Measurements from ENCODE around the gene NLRC5. TPM values are rescaled to one million over a fixed set of nuclear protein-coding genes. Genes with fewer than 3 reads are reported as not detected.

Gene NLRC5
- total RNA-seq, 1 experiment from 2014 or later, result 29.7 TPM

- no TSS peak for BruUV-seq (replicated peaks)
- POLR2A ChIA-PET (ENCODE audit: unreplicated experiment), result no interaction called here
- no peaks in the 10 kb centered on the region for H3F3A ChIP-seq (ENCODE audit: insufficient read depth, low read depth)
- no peaks in the 10 kb centered on the region for H4K20me1 ChIP-seq (ENCODE audit: insufficient read depth)
- no peaks in the 10 kb centered on the region for H3K9me2 ChIP-seq (ENCODE audit: insufficient read depth)
- CTCF ChIA-PET, result interaction anchor here (0.6 to 0.7 kb wide), 2 partner anchors 159 to 596 kb away, joined by 5 to 9 read pairs; no protein-coding TSS in a partner anchor
- intact Hi-C loops (cut with micrococcal nuclease; ENCODE audit: unreplicated experiment), result no loop called here
- H3K79me2 ChIP-seq (ENCODE audit: low read depth), result no peaks in the 10 kb centered on the region
- no peak overlapping the region for H3K4me2 ChIP-seq
- H3K36me3 ChIP-seq (ENCODE audit: low read depth), result no peaks in the 10 kb centered on the region
- TF ChIP-seq EZH2 (IDR thresholded peaks at IDR 0.05; ENCODE audit: low read depth), result no peak
- TF ChIP-seq CTCF (conservative IDR thresholded peaks at IDR 0.05), result no peak
- H3K27ac ChIP-seq, result no peak overlapping the region
- no peak overlapping the region for H3K4me3 ChIP-seq
- no peaks in the 10 kb centered on the region for H3K4me1 ChIP-seq (replicated peaks; ENCODE audit: insufficient read depth)
- no peak overlapping the region for H2AFZ ChIP-seq
- no peak for DNase-seq
- no peaks in the 10 kb centered on the region for H3K9me3 ChIP-seq (ENCODE audit: insufficient read depth, low read depth)
- H3K27me3 ChIP-seq (ENCODE audit: insufficient read depth, low read depth), result no peaks in the 10 kb centered on the region
These were observed 129.2 kb downstream of the NLRC5 start for GRCh38 chr16:57118461-57119084.

DNA sequence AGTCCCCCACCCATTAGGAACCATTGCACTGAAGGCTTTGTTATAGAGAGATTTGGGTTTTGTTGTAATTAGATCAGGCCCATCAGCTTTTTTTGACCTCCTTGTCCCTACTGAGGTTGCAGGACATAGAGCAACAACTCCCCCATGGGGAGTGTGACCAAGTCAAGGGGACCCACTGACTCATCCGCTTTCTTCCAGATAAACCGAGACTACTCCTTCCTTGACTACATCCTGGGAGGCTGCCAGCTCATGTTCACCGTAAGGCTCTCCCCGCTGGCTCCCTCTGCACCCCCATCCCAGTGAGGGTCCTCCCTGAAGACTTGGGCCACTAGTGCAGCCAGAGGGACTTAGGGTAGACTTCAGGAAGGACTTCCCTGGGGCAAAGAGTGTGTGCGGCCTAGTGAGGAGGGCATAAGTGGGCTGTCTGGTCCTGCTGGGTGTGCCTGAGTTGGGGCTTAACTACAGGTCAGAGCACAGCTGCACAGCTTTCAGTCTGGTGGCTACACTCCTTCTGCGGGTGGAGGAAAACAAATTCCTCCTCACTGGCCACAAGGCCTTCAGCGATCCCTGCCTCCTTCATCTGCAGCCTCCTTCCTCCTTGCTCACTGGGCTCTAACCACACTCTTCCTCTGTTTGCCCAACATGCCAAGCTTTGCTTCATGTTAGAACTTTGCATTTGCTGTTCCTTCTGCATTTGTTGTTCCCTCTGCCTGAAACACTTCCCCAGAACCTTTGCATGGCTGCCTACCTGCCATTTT, 134.0 kb downstream of the NLRC5 start:
- ChIA-PET POLR2A (ENCODE audit: unreplicated experiment) (interaction anchor here (0.5 kb wide), 1 partner anchor 37 kb away, joined by 4 read pairs; no protein-coding TSS in a partner anchor), CTCF (interaction anchor here (0.6 kb wide), 1 partner anchor 30 kb away, joined by 3 read pairs; no protein-coding TSS in a partner anchor)
- H3K4me2 ChIP-seq, result no peak overlapping the region
- no peaks in the 10 kb centered on the region for H3K4me1 ChIP-seq (replicated peaks; ENCODE audit: insufficient read depth)
- DNase-seq, result no peak
- H3K9me3 ChIP-seq (ENCODE audit: insufficient read depth, low read depth), result no peaks in the 10 kb centered on the region
- no TSS peak for BruUV-seq (replicated peaks)
- H3K79me2 ChIP-seq (ENCODE audit: low read depth), result no peaks in the 10 kb centered on the region
- no peaks in the 10 kb centered on the region for H3K9me2 ChIP-seq (ENCODE audit: insufficient read depth)
- no peaks in the 10 kb centered on the region for H3K27me3 ChIP-seq (ENCODE audit: insufficient read depth, low read depth)
- no peaks in the 10 kb centered on the region for H3F3A ChIP-seq (ENCODE audit: insufficient read depth, low read depth)
- no peaks in the 10 kb centered on the region for H3K36me3 ChIP-seq (ENCODE audit: low read depth)
- no peaks in the 10 kb centered on the region for H4K20me1 ChIP-seq (ENCODE audit: insufficient read depth)
- no peak overlapping the region for H3K27ac ChIP-seq
- H3K4me3 ChIP-seq, result no peak overlapping the region
- intact Hi-C loops (cut with micrococcal nuclease; ENCODE audit: unreplicated experiment), result no loop called here
- TF ChIP-seq CTCF (conservative IDR thresholded peaks at IDR 0.05) (no peak), EZH2 (IDR thresholded peaks at IDR 0.05; ENCODE audit: low read depth) (no peak)
- no peak overlapping the region for H2AFZ ChIP-seq

- Histone ChIP-seq H3K27me3 (ENCODE audit: insufficient read depth, low read depth) (no peaks in the 10 kb centered on the region), H3K27ac (no peak overlapping the region), H2AFZ (no peak overlapping the region), H3K4me1 (replicated peaks; ENCODE audit: insufficient read depth) (no peaks in the 10 kb centered on the region), H3K9me3 (ENCODE audit: insufficient read depth, low read depth) (no peaks in the 10 kb centered on the region), H4K20me1 (ENCODE audit: insufficient read depth) (no peaks in the 10 kb centered on the region), H3K4me3 (no peak overlapping the region), H3K4me2 (no peak overlapping the region), H3K79me2 (ENCODE audit: low read depth) (no peaks in the 10 kb centered on the region), H3F3A (ENCODE audit: insufficient read depth, low read depth) (no peaks in the 10 kb centered on the region), H3K36me3 (ENCODE audit: low read depth) (no peaks in the 10 kb centered on the region), H3K9me2 (ENCODE audit: insufficient read depth) (no peaks in the 10 kb centered on the region)
- no peak for TF ChIP-seq EZH2 (IDR thresholded peaks at IDR 0.05; ENCODE audit: low read depth)
- BruUV-seq (replicated peaks), result no TSS peak
- ChIA-PET POLR2A (ENCODE audit: unreplicated experiment) (no interaction called here), CTCF (interaction anchor here (0.6 to 0.7 kb wide), 2 partner anchors 31 to 395 kb away, joined by 3 to 5 read pairs; no protein-coding TSS in a partner anchor)
- DNase-seq, result no peak
- intact Hi-C loops (cut with micrococcal nuclease; ENCODE audit: unreplicated experiment), result no loop called here
These were observed 134.8 kb downstream of the NLRC5 start for GRCh38 chr16:57123974-57124674.

All from PC-9 (cell line).